Measurements from ENCODE around the gene OSBPL5. TPM values are rescaled to one million over a fixed set of nuclear protein-coding genes. Genes with fewer than 3 reads are reported as not detected.

The OSBPL5 gene
- total RNA-seq, 1 donor from 2014 or later, result 55.2 TPM

DNA sequence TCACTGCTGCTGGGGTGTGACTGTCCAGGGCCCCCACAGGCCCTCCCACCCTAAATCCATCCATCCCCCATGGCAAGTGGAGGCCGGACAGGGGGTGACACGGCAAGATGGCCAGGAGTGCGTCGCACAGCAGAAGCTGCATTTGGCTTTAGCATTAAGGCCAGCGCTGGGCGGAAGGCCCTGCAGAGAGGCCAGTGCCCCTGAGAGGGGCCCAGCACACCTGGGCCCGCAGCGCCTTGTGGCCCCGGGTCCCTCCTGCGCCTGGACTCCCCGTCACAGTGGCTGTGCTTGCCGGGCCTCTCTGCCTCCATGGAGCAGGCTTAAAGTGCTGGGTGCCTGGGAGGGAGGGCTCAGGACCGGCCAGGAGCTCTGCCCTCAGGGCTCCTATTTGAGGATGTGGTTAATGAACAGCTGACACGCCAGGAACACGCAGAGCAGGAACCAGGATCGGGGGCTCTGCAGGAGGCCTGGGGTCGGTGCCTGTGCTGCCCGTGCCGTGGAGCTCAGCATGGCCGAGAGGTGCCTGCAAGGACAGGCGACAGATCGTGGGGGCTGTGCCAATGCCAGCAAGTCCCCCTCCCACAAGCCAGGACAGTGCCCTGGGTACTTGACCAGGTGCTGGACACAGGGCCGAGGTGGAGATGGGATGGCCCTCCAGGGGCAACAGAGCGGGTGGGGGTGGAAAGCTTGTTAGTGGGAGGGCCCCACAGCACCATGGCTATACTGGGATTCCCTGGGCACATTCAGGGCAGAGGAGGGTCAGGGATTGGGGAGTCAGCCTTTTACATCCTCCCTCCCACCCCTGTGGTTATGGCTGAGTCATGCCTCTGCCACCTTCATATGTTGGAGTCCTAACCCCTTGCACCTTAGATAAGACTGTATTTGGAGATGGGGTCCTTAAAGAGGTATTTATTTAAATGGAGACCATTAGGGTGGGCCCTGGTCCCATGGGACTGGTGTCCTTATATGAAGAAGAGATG, 77.0 kb downstream of the OSBPL5 start:
- Mint-ChIP-seq H3K9me3 (ENCODE audit: unreplicated experiment) (no peaks in the 10 kb centered on the region), H3K4me1 (ENCODE audit: unreplicated experiment) (peaks cover 3% of the 10 kb centered on the region), H3K27ac (ENCODE audit: unreplicated experiment) (no peak overlapping the region), H3K4me3 (ENCODE audit: unreplicated experiment) (no peak overlapping the region), H3K27me3 (ENCODE audit: unreplicated experiment) (peaks cover 6% of the 10 kb centered on the region), H3K36me3 (ENCODE audit: low read depth, unreplicated experiment) (peaks cover 7% of the 10 kb centered on the region)
- DNase-seq (ENCODE audit: low spot score), result no peak
- TF ChIP-seq, protein P1, sequence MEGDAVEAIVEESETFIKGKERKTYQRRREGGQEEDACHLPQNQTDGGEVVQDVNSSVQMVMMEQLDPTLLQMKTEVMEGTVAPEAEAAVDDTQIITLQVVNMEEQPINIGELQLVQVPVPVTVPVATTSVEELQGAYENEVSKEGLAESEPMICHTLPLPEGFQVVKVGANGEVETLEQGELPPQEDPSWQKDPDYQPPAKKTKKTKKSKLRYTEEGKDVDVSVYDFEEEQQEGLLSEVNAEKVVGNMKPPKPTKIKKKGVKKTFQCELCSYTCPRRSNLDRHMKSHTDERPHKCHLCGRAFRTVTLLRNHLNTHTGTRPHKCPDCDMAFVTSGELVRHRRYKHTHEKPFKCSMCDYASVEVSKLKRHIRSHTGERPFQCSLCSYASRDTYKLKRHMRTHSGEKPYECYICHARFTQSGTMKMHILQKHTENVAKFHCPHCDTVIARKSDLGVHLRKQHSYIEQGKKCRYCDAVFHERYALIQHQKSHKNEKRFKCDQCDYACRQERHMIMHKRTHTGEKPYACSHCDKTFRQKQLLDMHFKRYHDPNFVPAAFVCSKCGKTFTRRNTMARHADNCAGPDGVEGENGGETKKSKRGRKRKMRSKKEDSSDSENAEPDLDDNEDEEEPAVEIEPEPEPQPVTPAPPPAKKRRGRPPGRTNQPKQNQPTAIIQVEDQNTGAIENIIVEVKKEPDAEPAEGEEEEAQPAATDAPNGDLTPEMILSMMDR (IDR thresholded peaks at IDR 0.05; ENCODE audit: unreplicated experiment), result no peak

DNA sequence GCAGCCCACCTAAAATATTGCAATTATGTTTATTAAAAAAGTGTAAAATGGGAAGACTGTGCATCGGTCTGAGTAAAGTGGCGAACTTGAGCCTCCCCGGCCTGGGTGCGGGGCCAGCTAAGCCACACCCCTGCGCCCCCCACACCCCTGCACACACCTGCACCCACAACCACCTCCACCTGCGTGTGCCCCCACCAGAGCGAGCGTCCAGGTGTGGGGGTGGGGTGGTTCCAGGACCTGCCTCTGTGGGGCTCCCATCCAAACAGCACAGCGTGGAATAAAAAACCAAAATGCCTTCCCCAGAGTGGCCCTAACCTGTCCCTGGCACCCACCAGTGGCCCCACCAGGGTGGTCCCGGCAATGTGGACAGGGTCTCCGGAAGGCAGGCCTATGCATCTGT, 77.7 kb downstream of the OSBPL5 start:
- Mint-ChIP-seq H3K27ac (ENCODE audit: unreplicated experiment) (no peak overlapping the region), H3K9me3 (ENCODE audit: unreplicated experiment) (no peaks in the 10 kb centered on the region), H3K36me3 (ENCODE audit: low read depth, unreplicated experiment) (peaks cover 7% of the 10 kb centered on the region), H3K4me1 (ENCODE audit: unreplicated experiment) (peaks cover 3% of the 10 kb centered on the region), H3K27me3 (ENCODE audit: unreplicated experiment) (peaks cover 6% of the 10 kb centered on the region), H3K4me3 (ENCODE audit: unreplicated experiment) (no peak overlapping the region)
- TF ChIP-seq, protein P1 (IDR thresholded peaks at IDR 0.05; ENCODE audit: unreplicated experiment), result no peak
- DNase-seq (ENCODE audit: low spot score), result no peak

DNA sequence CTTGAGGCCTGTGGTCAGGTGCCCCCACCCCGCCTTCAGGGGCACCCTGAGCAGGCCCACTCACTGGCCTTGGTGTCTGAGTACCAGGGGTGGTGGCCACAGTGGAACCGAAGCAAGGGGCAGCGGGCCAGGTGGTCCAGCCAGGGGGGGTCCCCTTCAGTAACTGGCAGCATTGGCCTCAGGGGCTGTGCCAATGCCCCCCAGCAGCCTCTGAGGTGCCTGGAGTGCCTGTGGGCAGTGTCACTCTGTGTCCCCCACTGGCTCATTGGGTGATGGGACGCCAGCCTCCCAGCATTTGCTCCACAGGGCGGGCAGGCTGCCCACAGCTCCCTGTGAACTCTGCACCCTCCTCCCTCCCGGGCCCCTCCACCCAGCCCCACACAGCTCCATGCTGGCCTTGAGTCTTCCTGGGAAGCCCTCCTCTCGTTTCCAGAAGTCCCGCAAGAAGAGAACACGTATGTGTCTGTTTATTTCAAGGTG, 78.4 kb downstream of the OSBPL5 start:
- Mint-ChIP-seq H3K9me3 (ENCODE audit: unreplicated experiment) (no peaks in the 10 kb centered on the region), H3K27ac (ENCODE audit: unreplicated experiment) (no peak overlapping the region), H3K4me3 (ENCODE audit: unreplicated experiment) (no peak overlapping the region), H3K4me1 (ENCODE audit: unreplicated experiment) (no peaks in the 10 kb centered on the region), H3K36me3 (ENCODE audit: low read depth, unreplicated experiment) (peaks cover 7% of the 10 kb centered on the region), H3K27me3 (ENCODE audit: unreplicated experiment) (peaks cover 6% of the 10 kb centered on the region)
- TF ChIP-seq, protein P1 (IDR thresholded peaks at IDR 0.05; ENCODE audit: unreplicated experiment), result no peak
- no peak for DNase-seq (ENCODE audit: low spot score)

DNA sequence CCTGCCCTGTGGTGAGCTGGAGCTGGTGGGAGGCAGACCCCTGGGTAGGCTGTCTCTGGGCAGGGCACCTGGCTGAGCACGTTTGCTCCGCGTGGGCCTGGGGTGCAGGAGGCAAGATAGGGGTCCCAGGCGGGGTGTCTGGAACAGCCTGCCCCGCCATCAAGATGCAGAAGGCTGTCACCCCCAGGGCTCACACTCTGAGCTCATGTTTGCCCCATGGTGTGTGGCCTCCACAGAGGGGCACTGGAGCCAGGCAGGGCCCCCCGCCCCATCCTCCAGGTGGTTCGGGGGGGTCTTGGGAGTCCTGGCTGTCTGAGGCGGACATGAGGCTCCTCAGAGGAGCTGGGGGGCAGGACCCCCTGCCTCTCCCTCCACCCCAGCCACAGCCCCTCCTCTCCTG, 79.0 kb downstream of the OSBPL5 start:
- Mint-ChIP-seq H3K4me3 (ENCODE audit: unreplicated experiment) (no peak overlapping the region), H3K9me3 (ENCODE audit: unreplicated experiment) (no peaks in the 10 kb centered on the region), H3K4me1 (ENCODE audit: unreplicated experiment) (no peaks in the 10 kb centered on the region), H3K27ac (ENCODE audit: unreplicated experiment) (no peak overlapping the region), H3K27me3 (ENCODE audit: unreplicated experiment) (peaks cover 6% of the 10 kb centered on the region), H3K36me3 (ENCODE audit: low read depth, unreplicated experiment) (peaks cover 7% of the 10 kb centered on the region)
- TF ChIP-seq, protein P1 (IDR thresholded peaks at IDR 0.05; ENCODE audit: unreplicated experiment), result no peak
- DNase-seq (ENCODE audit: low spot score), result no peak

DNA sequence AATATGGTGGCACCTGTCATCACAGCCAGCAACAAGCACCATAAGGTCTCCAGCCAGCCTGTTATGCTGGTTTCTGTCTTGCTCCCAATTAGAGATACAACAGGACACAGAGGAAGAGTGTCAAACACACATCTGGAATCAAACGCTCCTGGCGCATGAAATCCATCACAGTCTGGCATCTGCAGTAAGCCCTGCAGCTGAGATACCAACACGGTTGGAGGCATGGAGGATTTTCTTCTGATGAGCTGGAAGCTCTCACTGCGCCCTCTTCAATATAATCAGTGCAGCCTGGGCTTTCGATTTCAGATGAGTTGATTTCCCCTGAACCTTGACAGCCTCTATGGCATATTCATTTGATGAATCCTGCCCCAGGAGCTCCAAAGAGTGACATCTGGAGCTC, 80.1 kb downstream of the OSBPL5 start:
- TF ChIP-seq, protein P1 (IDR thresholded peaks at IDR 0.05; ENCODE audit: unreplicated experiment), result no peak
- H3K27ac Mint-ChIP-seq (ENCODE audit: unreplicated experiment), result no peak overlapping the region
- H3K9me3 Mint-ChIP-seq (ENCODE audit: unreplicated experiment), result no peaks in the 10 kb centered on the region
- no peak for DNase-seq (ENCODE audit: low spot score)
- H3K36me3 Mint-ChIP-seq (ENCODE audit: low read depth, unreplicated experiment), result peaks cover 7% of the 10 kb centered on the region
- no peak overlapping the region for H3K4me3 Mint-ChIP-seq (ENCODE audit: unreplicated experiment)
- no peaks in the 10 kb centered on the region for H3K4me1 Mint-ChIP-seq (ENCODE audit: unreplicated experiment)
- peaks cover 6% of the 10 kb centered on the region for H3K27me3 Mint-ChIP-seq (ENCODE audit: unreplicated experiment)

Data from endothelial cell (in vitro differentiated cells).